ENCODE results near the gene NEK2. TPM values are rescaled to one million over a fixed set of nuclear protein-coding genes. Genes with fewer than 3 reads are reported as not detected.

The NEK2 gene
- total and polyA plus RNA-seq, 2 of the 13 experiments (the other 11 are each of a cell fraction or from before 2014, with no cell fraction given), result 10.9 to 40.8 TPM

- TF ChIP-seq AHDC1 (CRISPR knock-in tag; IDR thresholded peaks at IDR 0.05; ENCODE audit: borderline replicate concordance) (peak; percentile 66; the same call in 1 of the 2 replicates), HNF4G (IDR thresholded peaks at IDR 0.05; ENCODE audit: borderline replicate concordance, low read depth, low read length) (peak; percentile 69), HNF4G (CRISPR knock-in tag; IDR thresholded peaks at IDR 0.05; ENCODE audit: borderline replicate concordance, low read depth) (peak; percentile 63; the same call in 1 of the 2 replicates), ERF (CRISPR knock-in tag; IDR thresholded peaks at IDR 0.05) (peak; percentile 72; the same call in 1 of the 2 replicates), EHMT2 (IDR thresholded peaks at IDR 0.05; ENCODE audit: borderline replicate concordance, low read depth, low read length) (peak; percentile 71; the same call in 1 of the 2 replicates), ZSCAN25 (CRISPR knock-in tag; IDR thresholded peaks at IDR 0.05) (peak; percentile 42; the same call in 1 of the 2 replicates), KDM6A (CRISPR knock-in tag; IDR thresholded peaks at IDR 0.05; ENCODE audit: low read depth) (0 out of 2 replicates have a peak, but pooled peaks have one; percentile 18), ZMYM4 (CRISPR knock-in tag; IDR thresholded peaks at IDR 0.05) (peak; percentile 64), ZFY (CRISPR knock-in tag; IDR thresholded peaks at IDR 0.05) (peak; percentile 53; the same call in 1 of the 2 replicates), FOXO1 (CRISPR knock-in tag; IDR thresholded peaks at IDR 0.05) (peak; percentile 41; the same call in 1 of the 2 replicates), TFDP1 (CRISPR knock-in tag; IDR thresholded peaks at IDR 0.05; ENCODE audit: borderline replicate concordance) (peak; percentile 4; the same call in 1 of the 2 replicates), POGZ (CRISPR knock-in tag; IDR thresholded peaks at IDR 0.05) (peak; percentile 78), ZNF263 (CRISPR knock-in tag; IDR thresholded peaks at IDR 0.05) (peak; percentile 56; the same call in 1 of the 2 replicates), SKIL (CRISPR knock-in tag; IDR thresholded peaks at IDR 0.05; ENCODE audit: borderline replicate concordance) (peak; percentile 47; the same call in 1 of the 2 replicates), ADNP (CRISPR knock-in tag; IDR thresholded peaks at IDR 0.05) (peak; percentile 73), ZNF644 (CRISPR knock-in tag; IDR thresholded peaks at IDR 0.05; ENCODE audit: low read depth) (peak; percentile 98), ATF3 (CRISPR knock-in tag; IDR thresholded peaks at IDR 0.05) (peak; percentile 38; the same call in 1 of the 2 replicates), ZNF761 (CRISPR knock-in tag; conservative IDR thresholded peaks at IDR 0.05) (0 out of 2 replicates have a peak, but pooled peaks have one; percentile 53), ZNF24 (IDR thresholded peaks at IDR 0.05) (0 out of 2 replicates have a peak, but pooled peaks have one; percentile 47), HDAC1 (CRISPR knock-in tag; IDR thresholded peaks at IDR 0.05) (peak; percentile 72), ZNF614 (CRISPR knock-in tag; IDR thresholded peaks at IDR 0.05; ENCODE audit: borderline replicate concordance) (0 out of 2 replicates have a peak, but pooled peaks have one; percentile 43), SKI (IDR thresholded peaks at IDR 0.05; ENCODE audit: partially characterized antibody) (peak; percentile 60)
Measured at GRCh38 chr1:211636575-211637029, 38.8 kb downstream of the NEK2 start (continued).

All from HepG2 (cell line).